Measurements from ENCODE around the gene TAOK1.

- TF ChIP-seq CTCF (IDR thresholded peaks at IDR 0.05; ENCODE audit: insufficient read depth, low read length), result no peak
- no peak for TF ChIP-seq GABPA (IDR thresholded peaks at IDR 0.05; ENCODE audit: low read depth)
Observed at GRCh38 chr17:29582772-29583171, 192.6 kb downstream of the TAOK1 start.

Measured in HL-60 (cell line).